H9 (cell line): ENCODE results near the gene CLMN. TPM values are rescaled to one million over a fixed set of nuclear protein-coding genes. Genes with fewer than 3 reads are reported as not detected.

Source experiments
- DNase-seq: peaks from one replicate; pipeline ENCODE4 v3.0.0-alpha.2; 2017
- H2AFZ ChIP-seq: one replicate; pipeline ENCODE4 v1.6.1; 2013; ENCODE audit warnings: mild to moderate bottlenecking, low read length, control low read depth, moderate library complexity
- H2AK5ac ChIP-seq: 2 replicates; pipeline ENCODE4 v1.6.1; 2013; ENCODE audit warnings: low read length, control low read depth, mixed read lengths; ENCODE audit not compliant: insufficient read length
- H2BK120ac ChIP-seq: one replicate; pipeline ENCODE4 v1.6.1; 2013; ENCODE audit warnings: low read depth, mild to moderate bottlenecking, low read length, control low read depth, inconsistent platforms; ENCODE audit not compliant: poor library complexity, severe bottlenecking
- H2BK12ac ChIP-seq: 2 replicates; pipeline ENCODE4 v1.6.1; 2013; ENCODE audit warnings: low read length, control low read depth, mixed read lengths, low read depth; ENCODE audit not compliant: insufficient read length
- H2BK15ac ChIP-seq: 2 replicates; pipeline ENCODE4 v1.6.1; 2013; ENCODE audit warnings: low read depth, low read length, control low read depth
- H2BK20ac ChIP-seq: one replicate; pipeline ENCODE4 v1.6.1; 2013; ENCODE audit warnings: low read depth, mild to moderate bottlenecking, low read length, control low read depth, inconsistent platforms; ENCODE audit not compliant: poor library complexity, severe bottlenecking
- H2BK5ac ChIP-seq: 2 replicates; pipeline ENCODE4 v1.6.1; 2013; ENCODE audit warnings: low read length, control low read depth, mixed read lengths; ENCODE audit not compliant: insufficient read length
- H3K14ac ChIP-seq: 2 replicates; pipeline ENCODE4 v1.6.1; 2013; ENCODE audit warnings: low read length, control low read depth; ENCODE audit not compliant: insufficient read depth
- H3K18ac ChIP-seq: 2 replicates; pipeline ENCODE4 v1.6.1; 2013; ENCODE audit warnings: low read depth, mild to moderate bottlenecking, mixed read lengths, low read length, control low read depth; ENCODE audit not compliant: insufficient read length
- H3K23ac ChIP-seq: 2 replicates; pipeline ENCODE4 v1.6.1; 2013; ENCODE audit warnings: low read length, control low read depth, mixed read lengths, low read depth; ENCODE audit not compliant: insufficient read length
- H3K23me2 ChIP-seq: 2 replicates; pipeline ENCODE4 v1.6.1; 2013; ENCODE audit warnings: low read depth, mild to moderate bottlenecking, mixed read lengths, low read length, control low read depth; ENCODE audit not compliant: insufficient read length, poor library complexity, severe bottlenecking
- H3K27ac ChIP-seq: 2 replicates; pipeline ENCODE4 v1.5.1; 2013; ENCODE audit warnings: low read length, control low read depth, mixed read lengths, low read depth; ENCODE audit not compliant: insufficient read length
- H3K27me3 ChIP-seq: 2 replicates; pipeline ENCODE4 v1.6.1; 2013; ENCODE audit warnings: low read length, control low read depth, inconsistent platforms; ENCODE audit not compliant: insufficient read depth
- H3K4ac ChIP-seq: 2 replicates; pipeline ENCODE4 v1.6.1; 2013; ENCODE audit warnings: low read depth, mild to moderate bottlenecking, control low read depth, inconsistent platforms, low read length, moderate library complexity
- H3K4me1 ChIP-seq: 2 replicates; pipeline ENCODE4 v1.6.1; 2013; ENCODE audit warnings: low read length, control low read depth, inconsistent platforms; ENCODE audit not compliant: insufficient read depth
- H3K4me2 ChIP-seq: 2 replicates; pipeline ENCODE4 v1.6.1; 2013; ENCODE audit warnings: low read length, control low read depth, mixed read lengths; ENCODE audit not compliant: insufficient read length, insufficient read depth
- H3K56ac ChIP-seq: 2 replicates; pipeline ENCODE4 v1.6.1; 2013; ENCODE audit warnings: low read depth, mild to moderate bottlenecking, mixed read lengths, low read length, control low read depth; ENCODE audit not compliant: insufficient read length
- H3K79me1 ChIP-seq: 2 replicates; pipeline ENCODE4 v1.6.1; 2013; ENCODE audit warnings: low read depth, mild to moderate bottlenecking, moderate library complexity, low read length, control low read depth, inconsistent platforms; ENCODE audit not compliant: insufficient read depth, poor library complexity, severe bottlenecking
- H3K79me2 ChIP-seq: 2 replicates; pipeline ENCODE4 v1.6.1; 2013; ENCODE audit warnings: low read length, control low read depth, inconsistent platforms; ENCODE audit not compliant: insufficient read depth
- H3K9ac ChIP-seq: 2 replicates; pipeline ENCODE4 v1.6.1; 2013; ENCODE audit warnings: low read length, control low read depth, mixed read lengths; ENCODE audit not compliant: insufficient read length; ENCODE audit errors: extremely low read depth
- H3K9me3 ChIP-seq: one replicate; pipeline ENCODE4 v1.6.1; 2013; ENCODE audit warnings: low read depth, low read length, inconsistent platforms; ENCODE audit not compliant: control insufficient read depth
- H3T11ph ChIP-seq: one replicate; pipeline ENCODE4 v1.6.1; 2013; ENCODE audit warnings: mild to moderate bottlenecking, low read length, control low read depth, inconsistent platforms
- H4K20me1 ChIP-seq: one replicate; pipeline ENCODE4 v1.6.1; 2013; ENCODE audit not compliant: control insufficient read depth, insufficient read length, insufficient read depth
- H4K5ac ChIP-seq: 2 replicates; pipeline ENCODE4 v1.6.1; 2013; ENCODE audit warnings: low read depth, mild to moderate bottlenecking, mixed read lengths, low read length, control low read depth; ENCODE audit not compliant: insufficient read length
- H4K8ac ChIP-seq: replicated peaks from 2 replicates; pipeline ENCODE4 v1.6.1; 2013; ENCODE audit warnings: low read length, control low read depth, mixed read lengths, low read depth; ENCODE audit not compliant: insufficient read length
- H4K91ac ChIP-seq: 2 replicates; pipeline ENCODE4 v1.6.1; 2013; ENCODE audit warnings: low read depth, mild to moderate bottlenecking, moderate library complexity, mixed read lengths, low read length, control low read depth; ENCODE audit not compliant: insufficient read length
- H3K27ac Mint-ChIP-seq, 3 experiments: 2 replicates in 2 of 3; 3 replicates in 1 of 3; pipeline ENCODE4 v1.8.0; 2020 to 2021; ENCODE audit warnings: mixed read lengths in 3 of 3, mild to moderate bottlenecking in 1 of 3, moderate library complexity in 1 of 3
- H3K27me3 Mint-ChIP-seq: 2 replicates; pipeline ENCODE4 v1.8.0; 2021; ENCODE audit warnings: low read depth, mild to moderate bottlenecking, moderate library complexity, mixed read lengths
- H3K36me3 Mint-ChIP-seq, 3 experiments: 2 replicates in 2 of 3; 3 replicates in 1 of 3; pipeline ENCODE4 v1.8.0; 2020 to 2021; ENCODE audit warnings: low read depth in 3 of 3, mixed read lengths in 3 of 3; ENCODE audit not compliant: insufficient read depth in 1 of 3
- H3K4me1 Mint-ChIP-seq, 2 experiments: 2 replicates each; pipeline ENCODE4 v1.8.0; 2020; ENCODE audit warnings: mixed read lengths in 2 of 2
- H3K4me3 Mint-ChIP-seq, 2 experiments: 2 replicates in 1 of 2; 3 replicates in 1 of 2; pipeline ENCODE4 v1.8.0; 2020 to 2021; ENCODE audit warnings: mild to moderate bottlenecking in 2 of 2, mixed read lengths in 2 of 2, moderate library complexity in 1 of 2
- H3K9me3 Mint-ChIP-seq, 2 experiments: 2 replicates in 1 of 2; 3 replicates in 1 of 2; pipeline ENCODE4 v1.8.0; 2020; ENCODE audit warnings: mild to moderate bottlenecking in 2 of 2, mixed read lengths in 2 of 2, moderate library complexity in 1 of 2
- WGBS: extraction: QIAGEN DNeasy Blood & Tissue Kit; methylation state at CpG from one replicate; pipeline ENCODE4 v1.1.7; 2013; ENCODE audit warnings: missing lambda C conversion rate, low lambda C conversion rate, mixed read lengths; ENCODE audit not compliant: insufficient read length; ENCODE audit errors: extremely low coverage; 5-methylcytosine and 5-hydroxymethylcytosine counted together
- total RNA-seq: library from RNA; stranded (reverse); gene quantifications from 2 replicates; pipeline ENCODE4 v1.2.1, GENCODE V29; 2021
- TF ChIP-seq, protein P1 (sequence below): fragments of 200-600 bp; sonication (generic); conservative IDR thresholded peaks from 3 replicates; pipeline ENCODE4 v1.8.0; 2021; ENCODE audit warnings: antibody characterized with exemption, mild to moderate bottlenecking

CLMN gene
- total RNA-seq, 1 experiment from 2014 or later = 7.6 TPM

DNA sequence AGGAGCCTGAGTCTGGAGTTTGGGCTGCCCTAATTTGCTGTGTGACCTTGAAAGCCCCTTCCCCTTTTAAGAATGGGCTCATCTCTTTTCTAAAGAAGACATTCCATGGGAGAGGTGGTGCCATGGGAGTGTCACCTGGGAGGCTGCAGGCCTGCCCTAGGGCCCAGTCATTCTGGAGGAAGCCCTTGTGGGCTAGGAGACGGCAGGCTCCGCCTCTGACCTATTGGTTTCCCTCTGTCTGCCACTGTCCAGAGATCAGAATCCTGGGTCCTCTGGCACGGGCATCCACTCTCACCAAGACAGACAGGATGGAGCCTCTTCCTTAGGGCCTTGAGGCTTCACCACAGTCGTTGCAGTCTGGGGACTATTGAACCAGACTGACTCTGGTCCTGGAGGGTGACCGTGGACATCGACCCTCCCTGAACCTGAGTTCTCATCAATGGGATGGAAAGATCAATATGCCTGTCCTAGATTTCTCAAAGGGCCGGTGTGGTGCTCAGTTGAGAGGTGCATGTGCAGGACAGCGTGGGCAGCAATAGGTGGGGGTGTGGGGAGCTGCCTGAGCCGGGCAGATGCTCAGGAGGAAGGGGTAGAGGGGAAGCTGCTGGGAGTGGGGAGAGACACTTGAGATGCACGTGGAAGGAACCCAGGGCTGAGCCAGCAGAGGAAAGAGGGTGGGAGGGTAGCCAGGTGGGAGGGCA lies 12.2 kb upstream of the CLMN start:
- Mint-ChIP-seq H3K27ac (no peak overlapping the region), H3K36me3 (no peaks in the 10 kb centered on the region; a peak in 1 of 7 replicates), H3K4me3 (no peak overlapping the region), H3K9me3 (peaks cover 3 to 4% of the 10 kb centered on the region in 2 experiments; a peak in 2 of 5 replicates), H3K27me3 (peaks cover 21% of the 10 kb centered on the region), H3K4me1 (peaks cover 2 to 11% of the 10 kb centered on the region in 2 experiments; a peak in 3 of 4 replicates)
- Histone ChIP-seq H3K79me2 (no peaks in the 10 kb centered on the region), H3K23ac (no peak overlapping the region), H2BK120ac (no peak overlapping the region), H3K18ac (no peak overlapping the region), H3K9ac (no peak overlapping the region), H3K4me1 (no peaks in the 10 kb centered on the region), H3K4ac (no peak overlapping the region), H3K27me3 (no peaks in the 10 kb centered on the region), H3K23me2 (no peaks in the 10 kb centered on the region), H2AK5ac (no peak overlapping the region), H4K5ac (no peak overlapping the region), H2BK20ac (no peak overlapping the region), H2AFZ (no peak overlapping the region), H3K4me2 (no peak overlapping the region), H3K9me3 (no peaks in the 10 kb centered on the region), H3K56ac (no peak overlapping the region), H2BK15ac (no peak overlapping the region), H2BK12ac (no peak overlapping the region), H4K91ac (no peak overlapping the region), H3K27ac (no peak overlapping the region), H2BK5ac (no peak overlapping the region), H3T11ph (no peak overlapping the region), H3K14ac (no peak overlapping the region), H3K79me1 (no peaks in the 10 kb centered on the region), H4K8ac (no peak overlapping the region), H4K20me1 (no peaks in the 10 kb centered on the region)
- DNase-seq = peak; percentile 20
- no CpG with 5 or more reads among the region's 10 CpGs for WGBS
- TF ChIP-seq, protein P1, sequence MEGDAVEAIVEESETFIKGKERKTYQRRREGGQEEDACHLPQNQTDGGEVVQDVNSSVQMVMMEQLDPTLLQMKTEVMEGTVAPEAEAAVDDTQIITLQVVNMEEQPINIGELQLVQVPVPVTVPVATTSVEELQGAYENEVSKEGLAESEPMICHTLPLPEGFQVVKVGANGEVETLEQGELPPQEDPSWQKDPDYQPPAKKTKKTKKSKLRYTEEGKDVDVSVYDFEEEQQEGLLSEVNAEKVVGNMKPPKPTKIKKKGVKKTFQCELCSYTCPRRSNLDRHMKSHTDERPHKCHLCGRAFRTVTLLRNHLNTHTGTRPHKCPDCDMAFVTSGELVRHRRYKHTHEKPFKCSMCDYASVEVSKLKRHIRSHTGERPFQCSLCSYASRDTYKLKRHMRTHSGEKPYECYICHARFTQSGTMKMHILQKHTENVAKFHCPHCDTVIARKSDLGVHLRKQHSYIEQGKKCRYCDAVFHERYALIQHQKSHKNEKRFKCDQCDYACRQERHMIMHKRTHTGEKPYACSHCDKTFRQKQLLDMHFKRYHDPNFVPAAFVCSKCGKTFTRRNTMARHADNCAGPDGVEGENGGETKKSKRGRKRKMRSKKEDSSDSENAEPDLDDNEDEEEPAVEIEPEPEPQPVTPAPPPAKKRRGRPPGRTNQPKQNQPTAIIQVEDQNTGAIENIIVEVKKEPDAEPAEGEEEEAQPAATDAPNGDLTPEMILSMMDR = no peak
